OCI-LY7 (cell line): ENCODE measurements around the gene PDS5A.

Experiments used
- CTCF ChIP-seq: fragments of 200-600 bp; sonication (generic); conservative IDR thresholded peaks from 2 replicates; pipeline ENCODE4 v1.5.1; 2014; ENCODE audit warnings: mild to moderate bottlenecking, antibody characterized with exemption, low read length, moderate library complexity, mixed read lengths
- EZH2phosphoT487 ChIP-seq: fragments of 200-600 bp; sonication (generic); IDR thresholded peaks from 2 replicates; pipeline ENCODE4 v1.6.1; 2018; ENCODE audit warnings: low read depth, borderline replicate concordance, mild to moderate bottlenecking, mixed run types, antibody characterized with exemption, low read length, moderate library complexity, mixed read lengths

GRCh38 chr4:39888541-39888940, 89.2 kb downstream of the PDS5A start:
- no peak for TF ChIP-seq EZH2phosphoT487
- TF ChIP-seq CTCF: no peak
